Endothelial cell of umbilical vein (primary cell): ENCODE results near the gene MEP1B. TPM values are rescaled to one million over a fixed set of nuclear protein-coding genes. Genes with fewer than 3 reads are reported as not detected.
"Not testable (repeated sequence)": the region's sequence is repeated elsewhere in the genome, so short reads cannot be mapped to it uniquely, and the experiment has no call there.

Source experiments
- BruUV-seq: library from RNA; stranded (reverse); fragments of 400-500 nt; replicated peaks from 2 replicates; lab custom pipeline; 2021; lab: Mats Ljungman, UMichigan
- CTCF ChIA-PET: fragments of 300-600, 350-600 bp; sonication (Branson Sonifier 250); formaldehyde crosslinking; loops from one replicate; lab custom pipeline; 2021; ENCODE audit warnings: antibody characterized with exemption, inconsistent platforms; lab: Charles Lee
- POLR2A ChIA-PET: fragments of 300-600, 350-600 bp; sonication (Branson Sonifier 250); formaldehyde crosslinking; loops from one replicate; lab custom pipeline; 2021; ENCODE audit warnings: antibody characterized with exemption, inconsistent platforms; lab: Charles Lee
- DNase-seq: peaks from one replicate; pipeline ENCODE4 v3.0.0-alpha.2; 2011; ENCODE audit warnings: low read depth, low spot score
- FAIRE-seq: peaks from 2 replicates; lab custom pipeline; 2011; peaks lifted over from hg19 to GRCh38; lab: Jason Lieb, UNC
- H2AFZ ChIP-seq: 2 replicates; pipeline ENCODE4 v1.6.0; 2012; ENCODE audit warnings: low read depth, low read length, control low read depth, inconsistent platforms
- H3K27ac ChIP-seq: 2 replicates; pipeline ENCODE4 v1.5.1; 2011; ENCODE audit warnings: low read depth, mild to moderate bottlenecking, control low read depth, low read length, moderate library complexity; ENCODE audit not compliant: insufficient read depth
- H3K27me3 ChIP-seq, 2 experiments: 2 replicates each; pipeline versions ENCODE4 v1.6.0 to v1.6.1; 2011; ENCODE audit warnings: low read length in 2 of 2, mixed read lengths in 1 of 2; ENCODE audit not compliant: control insufficient read depth in 2 of 2, insufficient read depth in 2 of 2
- H3K36me3 ChIP-seq, 2 experiments: 2 replicates in 1 of 2; 3 replicates in 1 of 2; pipeline ENCODE4 v1.5.1; 2011; ENCODE audit warnings: low read length in 2 of 2, mild to moderate bottlenecking in 1 of 2, moderate library complexity in 1 of 2; ENCODE audit not compliant: control insufficient read depth in 2 of 2, insufficient read depth in 2 of 2; ENCODE audit errors: extremely low read depth in 1 of 2
- H3K4me1 ChIP-seq: 3 replicates; pipeline ENCODE4 v1.5.1; 2011; ENCODE audit warnings: mild to moderate bottlenecking, low read length; ENCODE audit not compliant: control insufficient read depth, insufficient read depth; ENCODE audit errors: extremely low read depth
- H3K4me2 ChIP-seq: 2 replicates; pipeline ENCODE4 v1.6.1; 2011; ENCODE audit warnings: low read length, control low read depth, mixed read lengths; ENCODE audit not compliant: insufficient read depth
- H3K4me3 ChIP-seq, 3 experiments: fragments of 200-600 bp in 1 of 3; sonication (generic), shearing (Covaris generic) in 1 of 3; replicated peaks in 1 of 3; 2 replicates each; pipeline ENCODE4 v1.5.1; 2011 to 2016; ENCODE audit warnings: control low read depth in 3 of 3, low read length in 3 of 3, mild to moderate bottlenecking in 2 of 3, inconsistent platforms in 1 of 3, low read depth in 1 of 3, moderate library complexity in 1 of 3; ENCODE audit not compliant: insufficient read depth in 1 of 3
- H3K79me2 ChIP-seq: 2 replicates; pipeline ENCODE4 v1.6.0; 2012; ENCODE audit warnings: low read length, inconsistent platforms; ENCODE audit not compliant: control insufficient read depth, insufficient read depth
- H3K9ac ChIP-seq: replicated peaks from 2 replicates; pipeline ENCODE3; 2011; ENCODE audit warnings: low read length, control low read depth; ENCODE audit not compliant: insufficient read depth; ENCODE audit errors: extremely low read depth
- H3K9me1 ChIP-seq: replicated peaks from 3 replicates; pipeline ENCODE4 v1.6.0; 2011; ENCODE audit warnings: mild to moderate bottlenecking, low read length; ENCODE audit not compliant: control insufficient read depth, insufficient read depth; ENCODE audit errors: extremely low read depth
- H3K9me3 ChIP-seq: replicated peaks from 2 replicates; pipeline ENCODE4 v1.5.1; 2012; ENCODE audit warnings: low read length, inconsistent platforms; ENCODE audit not compliant: control insufficient read depth, insufficient read depth
- H4K20me1 ChIP-seq: replicated peaks from 2 replicates; pipeline ENCODE3; 2011; ENCODE audit warnings: mild to moderate bottlenecking, low read length; ENCODE audit not compliant: control insufficient read depth, insufficient read depth; ENCODE audit errors: extremely low read depth
- FOS ChIP-seq: IDR thresholded peaks from 2 replicates; pipeline ENCODE4 v1.6.1; 2011; ENCODE audit warnings: mild to moderate bottlenecking, low read length, moderate library complexity, borderline replicate concordance; ENCODE audit not compliant: insufficient read depth
- JUN ChIP-seq: IDR thresholded peaks from 2 replicates; pipeline ENCODE4 v1.6.1; 2011; ENCODE audit warnings: borderline replicate concordance, low read depth; ENCODE audit not compliant: insufficient read length, insufficient read depth
- MYC ChIP-seq: IDR thresholded peaks from one replicate; pipeline ENCODE4 v1.6.1; 2011; ENCODE audit warnings: mild to moderate bottlenecking, low read depth, low read length
- POLR2A ChIP-seq: IDR thresholded peaks from 2 replicates; pipeline ENCODE4 v1.6.1; 2012; ENCODE audit warnings: low read depth, mild to moderate bottlenecking, control low read depth, low read length
- POLR2AphosphoS5 ChIP-seq: IDR thresholded peaks from 2 replicates; pipeline ENCODE4 v1.6.1; 2012; ENCODE audit warnings: low read depth, mild to moderate bottlenecking, control low read depth, low read length, moderate library complexity; ENCODE audit not compliant: insufficient read depth
- dilution Hi-C: fragments of 300-500 bp; cut with MboI; formaldehyde crosslinking; loops from one replicate; pipeline ENCODE4 v1.15.0; 2019; ENCODE audit warnings: low sequenced_read_pairs; ENCODE audit not compliant: extremely low pct_ligation_motif_present
- intact Hi-C: fragments of 100-400 bp; cut with micrococcal nuclease; formaldehyde crosslinking; loops from one replicate; pipeline ENCODE4 v1.10.0; 2022
- polyA plus RNA-seq, 4 experiments: library from polyadenylated mRNA; depleted of rRNA in 3 of 4; stranded (reverse) in 3 of 4; unstranded in 1 of 4; fragments of >200 nt; gene quantifications; 2 replicates each; pipeline versions ENCODE4 v1.2.1 to v1.2.3, GENCODE V29; 2011 to 2012; ENCODE audit warnings: missing spikeins in 1 of 4
- total RNA-seq: library from RNA; stranded (reverse); gene quantifications from 2 replicates; pipeline ENCODE4 v1.2.3, GENCODE V29; 2021
- TF ChIP-seq, protein P1 (sequence below): IDR thresholded peaks from 2 replicates; pipeline ENCODE4 v1.6.1; 2011; ENCODE audit not compliant: insufficient read depth, insufficient read length
- TF ChIP-seq, protein P2 (sequence below), 2 donors: IDR thresholded peaks; 1 replicate in 1 of 2; 2 replicates in 1 of 2; pipeline ENCODE4 v1.5.1; 2011; ENCODE audit warnings: low read length in 2 of 2, mild to moderate bottlenecking in 2 of 2, moderate library complexity in 2 of 2, control low read depth in 1 of 2, inconsistent platforms in 1 of 2, low read depth in 1 of 2; ENCODE audit not compliant: insufficient read depth in 1 of 2; ENCODE audit errors: extremely low read depth in 1 of 2

MEP1B gene
- total and polyA plus RNA-seq, 2 donors (not counting 3 experiments of a cell fraction or from before 2014, with no cell fraction given), result not detected

DNA sequence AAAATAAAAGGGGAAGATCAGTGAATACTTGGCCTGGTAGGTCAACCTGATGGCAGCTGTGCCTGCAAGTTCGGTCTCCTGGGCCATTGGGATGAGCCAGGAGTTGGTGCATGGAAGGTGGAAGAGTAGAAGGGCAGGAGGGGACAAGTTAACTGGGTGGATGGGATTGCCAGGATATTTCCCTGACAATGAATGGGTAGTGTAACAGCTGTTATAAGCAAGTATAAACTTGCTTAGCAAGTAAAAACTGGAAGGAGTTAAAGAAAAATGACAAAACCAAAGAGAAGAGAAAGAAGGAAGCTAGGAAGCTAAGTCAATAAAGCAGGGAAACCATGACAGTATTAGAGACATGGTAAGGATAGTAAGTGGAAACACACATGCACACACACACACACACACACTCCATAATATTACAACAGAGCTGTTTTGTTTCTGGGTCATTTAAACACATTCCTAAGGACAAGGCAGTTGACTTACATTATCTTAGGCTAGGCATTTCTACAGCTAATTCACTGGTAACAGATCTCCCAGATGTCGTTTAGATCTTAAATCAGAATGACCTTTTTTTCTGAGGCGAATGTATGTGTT lies 29.7 kb downstream of the MEP1B start:
- Histone ChIP-seq H3K9me1 (no peaks in the 10 kb centered on the region), H4K20me1 (no peaks in the 10 kb centered on the region), H3K9ac (no peak overlapping the region), H3K4me2 (no peak overlapping the region), H3K4me3 (no peak overlapping the region), H2AFZ (no peak overlapping the region), H3K79me2 (no peaks in the 10 kb centered on the region), H3K9me3 (no peaks in the 10 kb centered on the region), H3K27me3 (no peaks in the 10 kb centered on the region), H3K27ac (no peak overlapping the region), H3K36me3 (no peaks in the 10 kb centered on the region), H3K4me1 (no peaks in the 10 kb centered on the region)
- intact Hi-C loops (no loop called here), dilution Hi-C loops (no loop called here)
- no TSS peak for BruUV-seq
- TF ChIP-seq, protein P1, sequence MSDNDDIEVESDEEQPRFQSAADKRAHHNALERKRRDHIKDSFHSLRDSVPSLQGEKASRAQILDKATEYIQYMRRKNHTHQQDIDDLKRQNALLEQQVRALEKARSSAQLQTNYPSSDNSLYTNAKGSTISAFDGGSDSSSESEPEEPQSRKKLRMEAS, result no peak
- TF ChIP-seq POLR2AphosphoS5, result no peak
- TF ChIP-seq, protein P2, sequence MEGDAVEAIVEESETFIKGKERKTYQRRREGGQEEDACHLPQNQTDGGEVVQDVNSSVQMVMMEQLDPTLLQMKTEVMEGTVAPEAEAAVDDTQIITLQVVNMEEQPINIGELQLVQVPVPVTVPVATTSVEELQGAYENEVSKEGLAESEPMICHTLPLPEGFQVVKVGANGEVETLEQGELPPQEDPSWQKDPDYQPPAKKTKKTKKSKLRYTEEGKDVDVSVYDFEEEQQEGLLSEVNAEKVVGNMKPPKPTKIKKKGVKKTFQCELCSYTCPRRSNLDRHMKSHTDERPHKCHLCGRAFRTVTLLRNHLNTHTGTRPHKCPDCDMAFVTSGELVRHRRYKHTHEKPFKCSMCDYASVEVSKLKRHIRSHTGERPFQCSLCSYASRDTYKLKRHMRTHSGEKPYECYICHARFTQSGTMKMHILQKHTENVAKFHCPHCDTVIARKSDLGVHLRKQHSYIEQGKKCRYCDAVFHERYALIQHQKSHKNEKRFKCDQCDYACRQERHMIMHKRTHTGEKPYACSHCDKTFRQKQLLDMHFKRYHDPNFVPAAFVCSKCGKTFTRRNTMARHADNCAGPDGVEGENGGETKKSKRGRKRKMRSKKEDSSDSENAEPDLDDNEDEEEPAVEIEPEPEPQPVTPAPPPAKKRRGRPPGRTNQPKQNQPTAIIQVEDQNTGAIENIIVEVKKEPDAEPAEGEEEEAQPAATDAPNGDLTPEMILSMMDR (IDR thresholded peaks at IDR 0.05; ENCODE audit: extremely low read depth in 1 of 2, insufficient read depth in 1 of 2, low read depth in 1 of 2, low read length in 2 of 2), result no peak
- TF ChIP-seq POLR2A, result no peak
- no peak for TF ChIP-seq JUN
- no peak for TF ChIP-seq FOS
- no peak for TF ChIP-seq MYC
- POLR2A ChIA-PET, result no interaction called here
- FAIRE-seq (no peak), DNase-seq (no peak)
- CTCF ChIA-PET, result no interaction called here

DNA sequence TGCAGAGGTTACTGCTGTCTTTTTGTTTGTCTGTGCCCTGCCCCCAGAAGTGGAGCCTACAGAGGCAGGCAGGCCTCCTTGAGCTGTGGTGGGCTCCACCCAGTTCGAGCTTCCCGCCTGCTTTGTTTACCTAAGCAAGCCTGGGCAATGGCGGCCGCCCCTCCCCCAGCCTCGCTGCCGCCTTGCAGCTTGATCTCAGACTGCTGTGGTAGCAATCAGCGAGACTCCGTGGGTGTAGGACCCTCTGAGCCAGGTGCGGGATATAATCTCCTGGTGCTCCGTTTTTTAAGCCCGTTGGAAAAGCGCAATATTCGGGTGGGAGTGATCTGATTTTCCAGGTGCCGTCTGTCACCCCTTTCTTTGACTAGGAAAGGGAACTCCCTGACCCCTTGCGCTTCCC lies 43.5 kb downstream of the MEP1B start:
- FAIRE-seq, CTCF ChIA-PET, H3K9ac ChIP-seq, POLR2A ChIA-PET, H3K27ac ChIP-seq, H3K4me1 ChIP-seq, H3K4me3 ChIP-seq, H3K4me2 ChIP-seq, dilution Hi-C loops, H3K9me3 ChIP-seq, H3K36me3 ChIP-seq, H4K20me1 ChIP-seq, BruUV-seq, H3K9me1 ChIP-seq, H3K27me3 ChIP-seq, H2AFZ ChIP-seq, DNase-seq, intact Hi-C loops, H3K79me2 ChIP-seq: not testable (repeated sequence)
